H1 (cell line): ENCODE data around the gene PCDHGA8. TPM values are rescaled to one million over a fixed set of nuclear protein-coding genes. Genes with fewer than 3 reads are reported as not detected.

Experiments
- CTCF ChIA-PET: fragments of 300-600 bp; sonication (Branson Sonifier 250); formaldehyde crosslinking; loops from one replicate; lab custom pipeline; 2021; ENCODE audit not compliant: partially characterized antibody; lab: Charles Lee
- POLR2A ChIA-PET: fragments of 300-600 bp; sonication (Branson Sonifier 250); formaldehyde crosslinking; loops from one replicate; lab custom pipeline; 2021; ENCODE audit warnings: inconsistent platforms; ENCODE audit not compliant: partially characterized antibody; lab: Charles Lee
- DNase-seq, 2 experiments: peaks; one replicate each; pipeline versions ENCODE4 v3.0.0 to v3.0.0-alpha.2; 2010 to 2022; ENCODE audit warnings: low spot score in 2 of 2, low read depth in 1 of 2, mixed read lengths in 1 of 2
- FAIRE-seq: peaks from 2 replicates; lab custom pipeline; 2011; peaks lifted over from hg19 to GRCh38; lab: Jason Lieb, UNC
- H2AFZ ChIP-seq: 2 replicates; pipeline ENCODE4 v1.8.1; 2012; ENCODE audit warnings: low read length, inconsistent platforms
- H2AK5ac ChIP-seq: 2 replicates; pipeline ENCODE4 v1.6.1; 2013; ENCODE audit warnings: low read depth, low read length
- H2BK120ac ChIP-seq: replicated peaks from 2 replicates; pipeline ENCODE3; 2013; ENCODE audit warnings: low read depth, low read length, inconsistent platforms
- H2BK12ac ChIP-seq: 2 replicates; pipeline ENCODE4 v1.6.1; 2013; ENCODE audit warnings: low read depth, low read length
- H2BK15ac ChIP-seq: 2 replicates; pipeline ENCODE4 v1.6.1; 2013; ENCODE audit warnings: low read length
- H2BK20ac ChIP-seq: 2 replicates; pipeline ENCODE4 v1.6.1; 2013; ENCODE audit warnings: low read length
- H2BK5ac ChIP-seq: 2 replicates; pipeline ENCODE4 v1.6.1; 2013; ENCODE audit warnings: low read depth, low read length
- H3K14ac ChIP-seq: 2 replicates; pipeline ENCODE4 v1.6.1; 2013; ENCODE audit warnings: inconsistent platforms; ENCODE audit not compliant: insufficient read length
- H3K18ac ChIP-seq: 2 replicates; pipeline ENCODE4 v1.6.1; 2013; ENCODE audit warnings: low read length; ENCODE audit errors: extremely low read depth
- H3K23ac ChIP-seq: 2 replicates; pipeline ENCODE4 v1.6.1; 2013; ENCODE audit warnings: inconsistent platforms; ENCODE audit not compliant: insufficient read length
- H3K23me2 ChIP-seq: 2 replicates; pipeline ENCODE4 v1.6.1; 2013; ENCODE audit warnings: low read depth, low read length
- H3K27ac ChIP-seq: 2 replicates; pipeline ENCODE4 v1.6.1; 2011; ENCODE audit warnings: low read depth, low read length, inconsistent platforms
- H3K27me3 ChIP-seq, 4 experiments: replicated peaks in 1 of 4; 1 replicate in 1 of 4; 2 replicates in 3 of 4; pipeline versions ENCODE4 v1.6.1 to v1.8.1; 2011 to 2013; ENCODE audit warnings: low read length in 3 of 4, mild to moderate bottlenecking in 3 of 4, inconsistent platforms in 2 of 4, mixed read lengths in 2 of 4, moderate library complexity in 1 of 4; ENCODE audit not compliant: control insufficient read depth in 3 of 4, insufficient read depth in 3 of 4; ENCODE audit errors: extremely low read depth in 1 of 4
- H3K36me3 ChIP-seq, 4 experiments: 2 replicates each; pipeline versions ENCODE4 v1.6.1 to v1.8.1; 2011 to 2013; ENCODE audit warnings: mild to moderate bottlenecking in 4 of 4, low read length in 3 of 4, moderate library complexity in 2 of 4, control low read depth in 1 of 4, inconsistent platforms in 1 of 4; ENCODE audit not compliant: insufficient read depth in 4 of 4, control insufficient read depth in 2 of 4
- H3K4ac ChIP-seq: replicated peaks from 2 replicates; pipeline ENCODE3; 2013; ENCODE audit warnings: low read length, low read depth, mixed read lengths, inconsistent platforms; ENCODE audit not compliant: insufficient read length
- H3K4me1 ChIP-seq, 4 experiments: replicated peaks in 1 of 4; 1 replicate in 1 of 4; 2 replicates in 3 of 4; pipeline versions ENCODE4 v1.6.1 to v1.8.1; 2011 to 2013; ENCODE audit warnings: low read length in 3 of 4, inconsistent platforms in 2 of 4, mixed read lengths in 1 of 4; ENCODE audit not compliant: insufficient read depth in 4 of 4, control insufficient read depth in 3 of 4
- H3K4me2 ChIP-seq, 2 experiments: 2 replicates each; pipeline versions ENCODE4 v1.6.1 to v1.8.1; 2011 to 2013; ENCODE audit warnings: low read depth in 2 of 2, low read length in 2 of 2, control low read depth in 1 of 2, inconsistent platforms in 1 of 2, mild to moderate bottlenecking in 1 of 2; ENCODE audit not compliant: insufficient read depth in 1 of 2
- H3K4me3 ChIP-seq, 4 experiments: fragments of 200-600, 300-600 bp in 1 of 4; sonication (generic), shearing (Covaris generic), sonication (Bioruptor Twin) in 1 of 4; 2 replicates each; pipeline versions ENCODE4 v1.5.1 to v1.8.1; 2011 to 2016; ENCODE audit warnings: low read length in 4 of 4, low read depth in 3 of 4, control low read depth in 2 of 4, inconsistent platforms in 2 of 4, mild to moderate bottlenecking in 2 of 4, mixed read lengths in 1 of 4, moderate library complexity in 1 of 4; ENCODE audit not compliant: insufficient read depth in 2 of 4; ENCODE audit errors: extremely low read depth in 1 of 4
- H3K56ac ChIP-seq: replicated peaks from 2 replicates; pipeline ENCODE3; 2013; ENCODE audit warnings: low read depth, mild to moderate bottlenecking, mixed read lengths, low read length, inconsistent platforms; ENCODE audit not compliant: insufficient read length
- H3K79me1 ChIP-seq: 2 replicates; pipeline ENCODE4 v1.6.1; 2013; ENCODE audit warnings: low read depth, low read length, control low read depth
- H3K79me2 ChIP-seq, 2 experiments: 2 replicates each; pipeline versions ENCODE4 v1.6.1 to v1.8.1; 2012 to 2013; ENCODE audit warnings: low read length in 2 of 2, mild to moderate bottlenecking in 2 of 2, inconsistent platforms in 1 of 2; ENCODE audit not compliant: insufficient read depth in 2 of 2, control insufficient read depth in 1 of 2
- H3K9ac ChIP-seq, 4 experiments: replicated peaks in 1 of 4; 1 replicate in 1 of 4; 2 replicates in 3 of 4; pipeline versions ENCODE4 v1.6.1 to v1.8.1; 2011 to 2013; ENCODE audit warnings: low read depth in 3 of 4, low read length in 3 of 4, control low read depth in 2 of 4, mild to moderate bottlenecking in 2 of 4, moderate library complexity in 2 of 4, inconsistent platforms in 1 of 4; ENCODE audit errors: extremely low read depth in 1 of 4
- H3K9me3 ChIP-seq, 2 experiments: 2 replicates each; pipeline versions ENCODE4 v1.6.1 to v1.8.1; 2012 to 2013; ENCODE audit warnings: mild to moderate bottlenecking in 2 of 2, moderate library complexity in 2 of 2, control low read depth in 1 of 2, inconsistent platforms in 1 of 2, low read depth in 1 of 2, low read length in 1 of 2, mixed read lengths in 1 of 2; ENCODE audit not compliant: insufficient read depth in 2 of 2
- H4K20me1 ChIP-seq, 2 experiments: replicated peaks in 1 of 2; 2 replicates each; pipeline versions ENCODE3 to v1.8.1; 2011 to 2013; ENCODE audit warnings: inconsistent platforms in 2 of 2, low read length in 2 of 2, mild to moderate bottlenecking in 1 of 2; ENCODE audit not compliant: insufficient read depth in 2 of 2, control insufficient read depth in 1 of 2
- H4K5ac ChIP-seq: 2 replicates; pipeline ENCODE4 v1.6.1; 2013; ENCODE audit warnings: low read length, low read depth, mixed read lengths, inconsistent platforms; ENCODE audit not compliant: insufficient read length
- H4K8ac ChIP-seq: 2 replicates; pipeline ENCODE4 v1.8.0; 2013; ENCODE audit warnings: mild to moderate bottlenecking, moderate library complexity, low read length, inconsistent platforms; ENCODE audit not compliant: insufficient read depth; ENCODE audit errors: extremely low read depth
- H4K91ac ChIP-seq: replicated peaks from 2 replicates; pipeline ENCODE3; 2013; ENCODE audit warnings: low read length, mixed read lengths, inconsistent platforms; ENCODE audit not compliant: insufficient read length
- BACH1 ChIP-seq: IDR thresholded peaks from 2 replicates; pipeline ENCODE4 v1.6.1; 2012; ENCODE audit warnings: low read length, improper control_type of control experiment
- BRCA1 ChIP-seq: IDR thresholded peaks from 2 replicates; pipeline ENCODE4 v1.6.1; 2012; ENCODE audit warnings: low read depth, low read length, improper control_type of control experiment
- CEBPB ChIP-seq: IDR thresholded peaks from 2 replicates; pipeline ENCODE4 v1.6.1; 2012; ENCODE audit warnings: low read depth, low read length
- CTBP2 ChIP-seq: IDR thresholded peaks from 2 replicates; pipeline ENCODE4 v1.7.0; 2011; ENCODE audit warnings: borderline replicate concordance, mild to moderate bottlenecking, moderate library complexity, mixed read lengths, low read length; ENCODE audit not compliant: insufficient read depth, insufficient read length
- JUND ChIP-seq: IDR thresholded peaks from 2 replicates; pipeline ENCODE4 v1.6.1; 2011; ENCODE audit warnings: mild to moderate bottlenecking, improper control_type of control experiment, low read length
- MAX ChIP-seq: IDR thresholded peaks from 2 replicates; pipeline ENCODE4 v1.6.1; 2012; ENCODE audit warnings: inconsistent platforms
- RAD21 ChIP-seq, 2 experiments: IDR thresholded peaks in 1 of 2; conservative IDR thresholded peaks in 1 of 2; 2 replicates each; pipeline ENCODE4 v1.6.1; 2011; ENCODE audit warnings: low read depth in 2 of 2, low read length in 2 of 2, improper control_type of control experiment in 1 of 2, inconsistent platforms in 1 of 2, mild to moderate bottlenecking in 1 of 2, moderate library complexity in 1 of 2
- SP2 ChIP-seq: IDR thresholded peaks from 2 replicates; pipeline ENCODE4 v1.6.1; 2012; ENCODE audit warnings: mild to moderate bottlenecking, low read length, inconsistent platforms
- TAF7 ChIP-seq: optimal IDR thresholded peaks from 2 replicates; pipeline ENCODE3; 2011; ENCODE audit warnings: low read depth, mild to moderate bottlenecking, inconsistent platforms, low read length, moderate library complexity, borderline replicate concordance
- WGBS, 2 experiments: shearing (Covaris generic) in 1 of 2; methylation state at CpG; one replicate each; pipeline versions ENCODE4 v1.1.6 to v1.1.7; 2013 to 2015; ENCODE audit warnings: low lambda C conversion rate in 2 of 2, mixed read lengths in 2 of 2, inconsistent platforms in 1 of 2, low coverage in 1 of 2, missing lambda C conversion rate in 1 of 2; ENCODE audit not compliant: insufficient replicate concordance in 2 of 2, insufficient coverage in 1 of 2, insufficient read length in 1 of 2; ENCODE audit errors: extremely low coverage in 1 of 2, missing lambda C conversion rate in 1 of 2; 5-methylcytosine and 5-hydroxymethylcytosine counted together
- polyA plus RNA-seq, 7 experiments: library from polyadenylated mRNA; depleted of rRNA in 3 of 7; stranded (reverse) in 5 of 7; unstranded in 2 of 7; fragments of >200 nt in 5 of 7; fragments of 200-250 nt in 2 of 7; gene quantifications; 1 replicate in 5 of 7; 2 replicates in 1 of 7; 4 replicates in 1 of 7; pipeline versions ENCODE4 v1.2.1 to v1.2.3, GENCODE V29; 2011 to 2013; ENCODE audit warnings: missing spikeins in 2 of 7, mixed read lengths in 2 of 7
- total RNA-seq: library from RNA; stranded (reverse); fragmentation: NEBNext Ultra II Directional; extraction: Animal tissue kit (Norgen Biotek cat#: 25700); gene quantifications from 2 replicates; pipeline ENCODE4 v1.2.1, GENCODE V29; 2021

The PCDHGA8 gene
- total and polyA plus RNA-seq, 2 of the 8 experiments (the other 6 are each of a cell fraction or from before 2014, with no cell fraction given): 0.79 to 1.4 TPM

GRCh38 chr5:141369994-141370848 lies 22.2 kb upstream of the PCDHGA8 start, which contains the start of gene PCDHGB3:
PCDHGB3 (plus strand) TSS chr5:141370242; CDS start chr5:141370395, 153 bp downstream.
- Histone ChIP-seq H3K27me3 (no peaks in the 10 kb centered on the region), H4K91ac (no peak within 1 kb of the TSS), H2AK5ac (no peak within 1 kb of the TSS), H3K14ac (no peak within 1 kb of the TSS), H2AFZ (no peak within 1 kb of the TSS), H3K79me1 (no peaks in the 10 kb centered on the region), H4K20me1 (no peaks in the 10 kb centered on the region), H2BK5ac (no peak within 1 kb of the TSS), H4K8ac (no peak within 1 kb of the TSS), H3K4me3 (no peak within 1 kb of the TSS), H3K4me1 (no peaks in the 10 kb centered on the region), H3K56ac (no peak within 1 kb of the TSS), H3K36me3 (peaks cover 0 to 3% (median 0%) of the 10 kb centered on the region in 4 experiments; a peak in 2 of 8 replicates), H2BK12ac (no peak within 1 kb of the TSS), H3K9ac (no peak within 1 kb of the TSS), H3K23ac (no peak within 1 kb of the TSS), H2BK20ac (no peak within 1 kb of the TSS), H3K18ac (no peak within 1 kb of the TSS), H2BK15ac (no peak within 1 kb of the TSS), H4K5ac (no peak within 1 kb of the TSS), H3K27ac (no peak within 1 kb of the TSS), H3K9me3 (peaks cover 42 to 55% of the 10 kb centered on the region in 2 experiments), H2BK120ac (no peak within 1 kb of the TSS), H3K4ac (no peak within 1 kb of the TSS), H3K4me2 (no peak within 1 kb of the TSS), H3K23me2 (no peaks in the 10 kb centered on the region), H3K79me2 (no peaks in the 10 kb centered on the region)
- POLR2A ChIA-PET: interaction anchor here (1.1 to 1.6 kb wide), 2 partner anchors 17 to 276 kb away, joined by 3 to 4 read pairs; partner anchors contain the start of genes PCDHB2 and PCDHGB4
- WGBS, 2 experiments: 89% methylated on average over 32 of the region's 32 CpGs; no CpG with 5 or more reads in 1 of the 2 experiments
- DNase-seq (no peak), FAIRE-seq (no peak)
- CTCF ChIA-PET: interaction anchor here (0.6 to 3.7 kb wide), 34 partner anchors 8 to 591 kb away, joined by 3 to 27 read pairs (median 4); partner anchors contain the start of genes PCDHB10, PCDHB14, PCDHB4 and PCDHGA10
- TF ChIP-seq MAX (no peak), CEBPB (no peak), TAF7 (no peak), RAD21 (IDR thresholded peaks at IDR 0.05 in 1 of 2, conservative IDR thresholded peaks at IDR 0.05 in 1 of 2; ENCODE audit: low read depth in 2 of 2, low read length in 2 of 2) (peak; percentile 43 to 50; a peak in 3 of 4 replicates), BRCA1 (no peak), SP2 (no peak), BACH1 (no peak), CTBP2 (no peak), JUND (no peak)
